Kidney (tissue), 14 donors: ENCODE data around the gene OSBPL10. TPM values are rescaled to one million over a fixed set of nuclear protein-coding genes. Genes with fewer than 3 reads are reported as not detected.
A peak's percentile ranks its signal among the peaks of the same experiment; 100 is the strongest.

Experiments
- DNase-seq, 5 donors: peaks; one replicate each; pipeline ENCODE4 v3.0.0-alpha.2; 2013 to 2020
- FAIRE-seq: peaks from 2 replicates; lab custom pipeline; 2012; peaks lifted over from hg19 to GRCh38; lab: Jason Lieb, UNC
- H3K27ac ChIP-seq, 2 donors: one replicate each; pipeline ENCODE4 v1.7.0; 2013; ENCODE audit warnings: low read depth in 2 of 2, low read length in 2 of 2, inconsistent platforms in 1 of 2
- H3K27me3 ChIP-seq: one replicate; pipeline ENCODE4 v1.7.1; 2013; ENCODE audit warnings: low read length, inconsistent platforms; ENCODE audit not compliant: control insufficient read depth, insufficient read depth
- H3K36me3 ChIP-seq, 3 donors: one replicate each; pipeline versions ENCODE4 v1.7.0 to v1.7.1; 2013; ENCODE audit warnings: low read length in 3 of 3, control low read depth in 1 of 3, inconsistent platforms in 1 of 3; ENCODE audit not compliant: insufficient read depth in 3 of 3, control insufficient read depth in 2 of 3
- H3K4me1 ChIP-seq, 3 donors: one replicate each; pipeline versions ENCODE4 v1.7.0 to v1.7.1; 2013; ENCODE audit warnings: low read length in 3 of 3, inconsistent platforms in 1 of 3, low read depth in 1 of 3; ENCODE audit not compliant: control insufficient read depth in 2 of 3, insufficient read depth in 2 of 3
- H3K4me3 ChIP-seq, 3 donors: one replicate each; pipeline versions ENCODE4 v1.7.0 to v1.8.1; 2013; ENCODE audit warnings: low read length in 3 of 3, control low read depth in 1 of 3, inconsistent platforms in 1 of 3
- H3K9ac ChIP-seq, 3 donors: one replicate each; pipeline versions ENCODE4 v1.7.0 to v1.7.1; 2013; ENCODE audit warnings: low read length in 3 of 3, control low read depth in 1 of 3, inconsistent platforms in 1 of 3
- H3K9me3 ChIP-seq, 3 donors: one replicate each; pipeline versions ENCODE4 v1.7.0 to v1.7.1; 2013; ENCODE audit warnings: low read length in 3 of 3, control low read depth in 1 of 3, inconsistent platforms in 1 of 3; ENCODE audit not compliant: control insufficient read depth in 2 of 3, insufficient read depth in 1 of 3
- intact Hi-C: fragments of 100-400 bp; cut with DNase I; formaldehyde crosslinking; loops from one replicate; pipeline ENCODE4 v1.11.1; 2022
- polyA plus RNA-seq: library from polyadenylated mRNA; stranded (reverse); fragments of 350-450 nt; fragmentation: Illumina TruSeq; extraction: RNeasy Lipid Tissue Mini Kit (QIAGEN cat#74804); gene quantifications from one replicate; pipeline ENCODE4 v1.2.3, GENCODE V29; 2014; ENCODE audit warnings: low read depth, low replicate concordance; ENCODE audit not compliant: insufficient read depth
- total RNA-seq: library from RNA; stranded (reverse); fragmentation: NEBNext Ultra II Directional; extraction: Animal tissue kit (Norgen Biotek cat#: 25700); gene quantifications from one replicate; pipeline ENCODE4 v1.2.1, GENCODE V29; 2021
- TF ChIP-seq, protein P1 (sequence below): IDR thresholded peaks from 3 replicates; pipeline ENCODE4 v1.5.1; 2012; ENCODE audit warnings: mild to moderate bottlenecking, moderate library complexity, borderline replicate concordance; ENCODE audit not compliant: insufficient read depth; ENCODE audit errors: extremely low read depth
- donor health status: control.
- donor health status: control.
- donor health status: control.
- donor health status: control.
- donor health status: control.
- donor health status: DM: yes; HTN: yes; CAD: no.
- donor health status: Normal renal cell carcinoma (clear cell type).

OSBPL10 gene
- total and polyA plus RNA-seq, 2 donors from 2014 or later, result 11.8 to 89.3 TPM

DNA sequence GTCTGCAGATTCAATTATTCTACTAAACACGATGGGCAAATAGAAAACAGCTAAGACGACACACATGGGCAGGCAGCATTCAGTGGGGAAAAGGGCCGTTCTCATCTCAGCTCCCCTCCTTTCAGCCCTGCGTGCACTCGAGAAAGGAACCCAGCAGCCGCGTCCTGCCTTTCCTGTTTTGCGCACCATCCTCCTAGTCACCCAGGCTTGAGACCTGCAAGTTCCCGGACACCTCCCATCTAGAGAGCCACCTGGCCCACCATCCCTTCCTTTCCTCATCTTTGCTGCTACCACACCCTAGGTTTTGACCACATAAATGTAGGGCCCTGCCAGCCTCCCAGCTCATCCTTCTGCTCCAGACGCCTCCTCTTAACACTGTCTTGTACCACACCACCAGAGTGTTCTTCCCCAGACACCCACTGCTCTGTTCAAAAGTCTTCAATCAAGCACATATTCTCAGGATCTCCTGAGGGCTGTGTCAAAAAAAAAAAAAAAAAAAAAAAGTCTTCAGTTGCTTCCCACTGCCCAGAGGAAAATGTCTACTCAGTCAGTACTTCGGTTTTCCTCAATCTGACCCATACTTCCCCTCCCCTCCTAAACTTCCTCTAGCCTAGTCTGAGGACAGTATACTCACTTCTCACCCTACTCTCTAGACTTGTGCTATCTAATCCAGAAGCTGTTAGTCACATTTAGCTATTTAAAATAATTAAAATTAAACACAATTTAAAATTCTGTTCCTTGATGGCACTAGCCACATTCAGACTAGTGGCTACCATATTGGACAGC is 266.4 kb downstream of the OSBPL10 start:
- Histone ChIP-seq H3K9me3 (peaks cover 0 to 4% (median 0%) of the 10 kb centered on the region in 3 donors), H3K27ac (no peak overlapping the region), H3K4me1 (no peaks in the 10 kb centered on the region), H3K9ac (no peak overlapping the region), H3K4me3 (no peak overlapping the region), H3K27me3 (no peaks in the 10 kb centered on the region), H3K36me3 (no peaks in the 10 kb centered on the region)
- intact Hi-C loops, result no loop called here
- TF ChIP-seq, protein P1, sequence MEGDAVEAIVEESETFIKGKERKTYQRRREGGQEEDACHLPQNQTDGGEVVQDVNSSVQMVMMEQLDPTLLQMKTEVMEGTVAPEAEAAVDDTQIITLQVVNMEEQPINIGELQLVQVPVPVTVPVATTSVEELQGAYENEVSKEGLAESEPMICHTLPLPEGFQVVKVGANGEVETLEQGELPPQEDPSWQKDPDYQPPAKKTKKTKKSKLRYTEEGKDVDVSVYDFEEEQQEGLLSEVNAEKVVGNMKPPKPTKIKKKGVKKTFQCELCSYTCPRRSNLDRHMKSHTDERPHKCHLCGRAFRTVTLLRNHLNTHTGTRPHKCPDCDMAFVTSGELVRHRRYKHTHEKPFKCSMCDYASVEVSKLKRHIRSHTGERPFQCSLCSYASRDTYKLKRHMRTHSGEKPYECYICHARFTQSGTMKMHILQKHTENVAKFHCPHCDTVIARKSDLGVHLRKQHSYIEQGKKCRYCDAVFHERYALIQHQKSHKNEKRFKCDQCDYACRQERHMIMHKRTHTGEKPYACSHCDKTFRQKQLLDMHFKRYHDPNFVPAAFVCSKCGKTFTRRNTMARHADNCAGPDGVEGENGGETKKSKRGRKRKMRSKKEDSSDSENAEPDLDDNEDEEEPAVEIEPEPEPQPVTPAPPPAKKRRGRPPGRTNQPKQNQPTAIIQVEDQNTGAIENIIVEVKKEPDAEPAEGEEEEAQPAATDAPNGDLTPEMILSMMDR, result no peak
- no peak for FAIRE-seq
- DNase-seq, result peak in 2 of 5 donors; percentile 36 to 52

GRCh38 chr3:31713816-31714215 is 267.2 kb downstream of the OSBPL10 start:
- Histone ChIP-seq H3K27ac (no peak overlapping the region), H3K4me1 (no peaks in the 10 kb centered on the region), H3K9me3 (peaks cover 0 to 4% (median 0%) of the 10 kb centered on the region in 3 donors), H3K4me3 (no peak overlapping the region), H3K9ac (no peak overlapping the region), H3K27me3 (no peaks in the 10 kb centered on the region), H3K36me3 (peaks cover 0 to under 1% (median 0%) of the 10 kb centered on the region in 3 donors)
- FAIRE-seq (no peak), DNase-seq (peak in 1 of 5 donors; percentile 12)
- intact Hi-C loops, result no loop called here
- TF ChIP-seq, protein P1, result no peak

DNA sequence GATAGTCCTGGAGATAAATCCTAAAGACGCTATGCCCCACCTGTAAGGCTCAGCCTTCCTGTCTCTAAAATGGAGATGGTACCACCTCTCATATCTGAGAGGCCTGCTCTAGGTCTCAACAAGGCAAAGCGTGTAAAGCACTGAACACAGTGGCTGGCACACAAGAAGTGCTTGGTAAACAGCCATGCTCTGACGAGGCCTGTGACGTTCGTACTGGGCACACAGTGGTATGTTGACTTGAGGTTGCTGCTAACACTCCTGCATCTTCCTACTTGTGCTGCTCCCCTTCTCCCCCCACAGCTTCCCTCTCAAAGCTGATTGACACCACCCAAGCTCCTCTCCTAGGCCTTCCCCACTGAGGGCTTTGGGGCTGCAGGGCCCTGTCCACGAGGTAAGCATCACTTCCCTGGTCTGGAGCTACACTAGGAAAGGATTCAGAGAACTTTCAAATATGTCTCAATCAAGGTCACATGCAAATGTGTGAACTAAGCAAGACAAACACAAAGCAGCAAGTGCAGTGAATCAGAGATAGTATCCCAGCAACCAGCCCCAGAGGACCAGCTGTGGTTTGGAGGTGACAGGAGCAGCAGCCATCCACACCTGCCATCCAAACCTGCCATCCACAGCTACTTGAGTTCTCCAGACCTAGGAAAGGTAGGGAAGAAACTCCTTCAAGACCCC is 270.8 kb downstream of the OSBPL10 start:
- Histone ChIP-seq H3K27me3 (no peaks in the 10 kb centered on the region), H3K4me3 (no peak overlapping the region), H3K9me3 (peaks cover 0 to 4% (median 0%) of the 10 kb centered on the region in 3 donors), H3K9ac (no peak overlapping the region), H3K4me1 (no peaks in the 10 kb centered on the region), H3K27ac (no peak overlapping the region), H3K36me3 (peaks cover 0 to 4% (median 0%) of the 10 kb centered on the region in 3 donors)
- DNase-seq (no peak), FAIRE-seq (no peak)
- intact Hi-C loops, result no loop called here
- TF ChIP-seq, protein P1, result no peak
